H9 (cell line): ENCODE results near the gene ITPR2. TPM values are rescaled to one million over a fixed set of nuclear protein-coding genes. Genes with fewer than 3 reads are reported as not detected.

ENCODE experiments used
- DNase-seq: peaks from one replicate; pipeline ENCODE4 v3.0.0-alpha.2; 2017
- H2AFZ ChIP-seq: one replicate; pipeline ENCODE4 v1.6.1; 2013; ENCODE audit warnings: mild to moderate bottlenecking, low read length, control low read depth, moderate library complexity
- H2AK5ac ChIP-seq: 2 replicates; pipeline ENCODE4 v1.6.1; 2013; ENCODE audit warnings: low read length, control low read depth, mixed read lengths; ENCODE audit not compliant: insufficient read length
- H2BK120ac ChIP-seq: one replicate; pipeline ENCODE4 v1.6.1; 2013; ENCODE audit warnings: low read depth, mild to moderate bottlenecking, low read length, control low read depth, inconsistent platforms; ENCODE audit not compliant: poor library complexity, severe bottlenecking
- H2BK12ac ChIP-seq: 2 replicates; pipeline ENCODE4 v1.6.1; 2013; ENCODE audit warnings: low read length, control low read depth, mixed read lengths, low read depth; ENCODE audit not compliant: insufficient read length
- H2BK15ac ChIP-seq: 2 replicates; pipeline ENCODE4 v1.6.1; 2013; ENCODE audit warnings: low read depth, low read length, control low read depth
- H2BK20ac ChIP-seq: one replicate; pipeline ENCODE4 v1.6.1; 2013; ENCODE audit warnings: low read depth, mild to moderate bottlenecking, low read length, control low read depth, inconsistent platforms; ENCODE audit not compliant: poor library complexity, severe bottlenecking
- H2BK5ac ChIP-seq: 2 replicates; pipeline ENCODE4 v1.6.1; 2013; ENCODE audit warnings: low read length, control low read depth, mixed read lengths; ENCODE audit not compliant: insufficient read length
- H3K14ac ChIP-seq: 2 replicates; pipeline ENCODE4 v1.6.1; 2013; ENCODE audit warnings: low read length, control low read depth; ENCODE audit not compliant: insufficient read depth
- H3K18ac ChIP-seq: 2 replicates; pipeline ENCODE4 v1.6.1; 2013; ENCODE audit warnings: low read depth, mild to moderate bottlenecking, mixed read lengths, low read length, control low read depth; ENCODE audit not compliant: insufficient read length
- H3K23ac ChIP-seq: 2 replicates; pipeline ENCODE4 v1.6.1; 2013; ENCODE audit warnings: low read length, control low read depth, mixed read lengths, low read depth; ENCODE audit not compliant: insufficient read length
- H3K23me2 ChIP-seq: 2 replicates; pipeline ENCODE4 v1.6.1; 2013; ENCODE audit warnings: low read depth, mild to moderate bottlenecking, mixed read lengths, low read length, control low read depth; ENCODE audit not compliant: insufficient read length, poor library complexity, severe bottlenecking
- H3K27ac ChIP-seq: 2 replicates; pipeline ENCODE4 v1.5.1; 2013; ENCODE audit warnings: low read length, control low read depth, mixed read lengths, low read depth; ENCODE audit not compliant: insufficient read length
- H3K27me3 ChIP-seq: 2 replicates; pipeline ENCODE4 v1.6.1; 2013; ENCODE audit warnings: low read length, control low read depth, inconsistent platforms; ENCODE audit not compliant: insufficient read depth
- H3K4ac ChIP-seq: 2 replicates; pipeline ENCODE4 v1.6.1; 2013; ENCODE audit warnings: low read depth, mild to moderate bottlenecking, control low read depth, inconsistent platforms, low read length, moderate library complexity
- H3K4me1 ChIP-seq: 2 replicates; pipeline ENCODE4 v1.6.1; 2013; ENCODE audit warnings: low read length, control low read depth, inconsistent platforms; ENCODE audit not compliant: insufficient read depth
- H3K4me2 ChIP-seq: 2 replicates; pipeline ENCODE4 v1.6.1; 2013; ENCODE audit warnings: low read length, control low read depth, mixed read lengths; ENCODE audit not compliant: insufficient read length, insufficient read depth
- H3K56ac ChIP-seq: 2 replicates; pipeline ENCODE4 v1.6.1; 2013; ENCODE audit warnings: low read depth, mild to moderate bottlenecking, mixed read lengths, low read length, control low read depth; ENCODE audit not compliant: insufficient read length
- H3K79me1 ChIP-seq: 2 replicates; pipeline ENCODE4 v1.6.1; 2013; ENCODE audit warnings: low read depth, mild to moderate bottlenecking, moderate library complexity, low read length, control low read depth, inconsistent platforms; ENCODE audit not compliant: insufficient read depth, poor library complexity, severe bottlenecking
- H3K79me2 ChIP-seq: 2 replicates; pipeline ENCODE4 v1.6.1; 2013; ENCODE audit warnings: low read length, control low read depth, inconsistent platforms; ENCODE audit not compliant: insufficient read depth
- H3K9ac ChIP-seq: 2 replicates; pipeline ENCODE4 v1.6.1; 2013; ENCODE audit warnings: low read length, control low read depth, mixed read lengths; ENCODE audit not compliant: insufficient read length; ENCODE audit errors: extremely low read depth
- H3K9me3 ChIP-seq: one replicate; pipeline ENCODE4 v1.6.1; 2013; ENCODE audit warnings: low read depth, low read length, inconsistent platforms; ENCODE audit not compliant: control insufficient read depth
- H3T11ph ChIP-seq: one replicate; pipeline ENCODE4 v1.6.1; 2013; ENCODE audit warnings: mild to moderate bottlenecking, low read length, control low read depth, inconsistent platforms
- H4K20me1 ChIP-seq: one replicate; pipeline ENCODE4 v1.6.1; 2013; ENCODE audit not compliant: control insufficient read depth, insufficient read length, insufficient read depth
- H4K5ac ChIP-seq: 2 replicates; pipeline ENCODE4 v1.6.1; 2013; ENCODE audit warnings: low read depth, mild to moderate bottlenecking, mixed read lengths, low read length, control low read depth; ENCODE audit not compliant: insufficient read length
- H4K8ac ChIP-seq: replicated peaks from 2 replicates; pipeline ENCODE4 v1.6.1; 2013; ENCODE audit warnings: low read length, control low read depth, mixed read lengths, low read depth; ENCODE audit not compliant: insufficient read length
- H4K91ac ChIP-seq: 2 replicates; pipeline ENCODE4 v1.6.1; 2013; ENCODE audit warnings: low read depth, mild to moderate bottlenecking, moderate library complexity, mixed read lengths, low read length, control low read depth; ENCODE audit not compliant: insufficient read length
- H3K27ac Mint-ChIP-seq, 3 experiments: 2 replicates in 2 of 3; 3 replicates in 1 of 3; pipeline ENCODE4 v1.8.0; 2020 to 2021; ENCODE audit warnings: mixed read lengths in 3 of 3, mild to moderate bottlenecking in 1 of 3, moderate library complexity in 1 of 3
- H3K27me3 Mint-ChIP-seq: 2 replicates; pipeline ENCODE4 v1.8.0; 2021; ENCODE audit warnings: low read depth, mild to moderate bottlenecking, moderate library complexity, mixed read lengths
- H3K36me3 Mint-ChIP-seq, 3 experiments: 2 replicates in 2 of 3; 3 replicates in 1 of 3; pipeline ENCODE4 v1.8.0; 2020 to 2021; ENCODE audit warnings: low read depth in 3 of 3, mixed read lengths in 3 of 3; ENCODE audit not compliant: insufficient read depth in 1 of 3
- H3K4me1 Mint-ChIP-seq, 2 experiments: 2 replicates each; pipeline ENCODE4 v1.8.0; 2020; ENCODE audit warnings: mixed read lengths in 2 of 2
- H3K4me3 Mint-ChIP-seq, 2 experiments: 2 replicates in 1 of 2; 3 replicates in 1 of 2; pipeline ENCODE4 v1.8.0; 2020 to 2021; ENCODE audit warnings: mild to moderate bottlenecking in 2 of 2, mixed read lengths in 2 of 2, moderate library complexity in 1 of 2
- H3K9me3 Mint-ChIP-seq, 2 experiments: 2 replicates in 1 of 2; 3 replicates in 1 of 2; pipeline ENCODE4 v1.8.0; 2020; ENCODE audit warnings: mild to moderate bottlenecking in 2 of 2, mixed read lengths in 2 of 2, moderate library complexity in 1 of 2
- CTCF ChIP-seq: fragments of 200-600 bp; sonication (generic); conservative IDR thresholded peaks from 3 replicates; pipeline ENCODE4 v1.8.0; 2021; ENCODE audit warnings: antibody characterized with exemption, mild to moderate bottlenecking
- WGBS: extraction: QIAGEN DNeasy Blood & Tissue Kit; methylation state at CpG from one replicate; pipeline ENCODE4 v1.1.7; 2013; ENCODE audit warnings: missing lambda C conversion rate, low lambda C conversion rate, mixed read lengths; ENCODE audit not compliant: insufficient read length; ENCODE audit errors: extremely low coverage; 5-methylcytosine and 5-hydroxymethylcytosine counted together
- total RNA-seq: library from RNA; stranded (reverse); gene quantifications from 2 replicates; pipeline ENCODE4 v1.2.1, GENCODE V29; 2021

Gene ITPR2
- total RNA-seq, 1 experiment from 2014 or later: 14.8 TPM

- no CpG with 5 or more reads among the region's 4 CpGs for WGBS
- no peak overlapping the region for H3K27ac Mint-ChIP-seq
- Histone ChIP-seq H3K23ac (no peak overlapping the region), H3K9me3 (peaks cover 5% of the 10 kb centered on the region), H2BK20ac (no peak overlapping the region), H2BK15ac (no peak overlapping the region), H3K4me1 (no peaks in the 10 kb centered on the region; the same call in 1 of the 2 replicates), H2AFZ (no peak overlapping the region), H4K5ac (no peak overlapping the region), H3K79me2 (no peaks in the 10 kb centered on the region), H3K4me2 (no peak overlapping the region), H4K8ac (no peak overlapping the region), H2BK12ac (no peak overlapping the region), H3T11ph (no peak overlapping the region), H2BK120ac (no peak overlapping the region), H2BK5ac (no peak overlapping the region), H2AK5ac (no peak overlapping the region), H3K4ac (no peak overlapping the region), H3K18ac (no peak overlapping the region), H4K20me1 (no peaks in the 10 kb centered on the region), H3K14ac (no peak overlapping the region), H3K56ac (no peak overlapping the region), H3K79me1 (no peaks in the 10 kb centered on the region), H3K9ac (no peak overlapping the region), H4K91ac (no peak overlapping the region), H3K27ac (no peak overlapping the region), H3K27me3 (no peaks in the 10 kb centered on the region), H3K23me2 (no peaks in the 10 kb centered on the region)
- no peaks in the 10 kb centered on the region for H3K4me1 Mint-ChIP-seq
- H3K27me3 Mint-ChIP-seq: no peaks in the 10 kb centered on the region
- TF ChIP-seq CTCF: no peak
- H3K4me3 Mint-ChIP-seq: no peak overlapping the region; a peak in 1 of 5 replicates
- peaks cover 0 to 10% of the 10 kb centered on the region in 2 experiments; a peak in 2 of 5 replicates for H3K9me3 Mint-ChIP-seq
- no peak for DNase-seq
- H3K36me3 Mint-ChIP-seq: peaks cover 0 to 5% (median 3%) of the 10 kb centered on the region in 3 experiments; a peak in 3 of 7 replicates
These were observed 501.0 kb downstream of the ITPR2 start for GRCh38 chr12:26331960-26332359.
